Activated CD8-positive, alpha-beta memory T cell treated with anti-CD3 and anti-CD28 coated beads for 48 hours (primary cell): ENCODE measurements around the gene ACTR8.

Experiments used
- DNase-seq, 3 experiments: peaks; one replicate each; pipeline ENCODE4 v3.0.0-alpha.2; 2020; ENCODE audit warnings: low read depth in 2 of 3, low spot score in 2 of 3

ACTR8 gene

GRCh38 chr3:53836084-53836872 is 45.7 kb downstream of the ACTR8 start:
- DNase-seq, result no peak

GRCh38 chr3:53835257-53835656 is 46.7 kb downstream of the ACTR8 start:
- DNase-seq, result no peak

GRCh38 chr3:53834429-53835095 is 47.4 kb downstream of the ACTR8 start:
- DNase-seq, result no peak

GRCh38 chr3:53833700-53834099 is 48.3 kb downstream of the ACTR8 start:
- DNase-seq, result no peak

GRCh38 chr3:53833053-53833645 is 48.8 kb downstream of the ACTR8 start:
- DNase-seq, result no peak

GRCh38 chr3:53830944-53831343 is 51.0 kb downstream of the ACTR8 start:
- no peak for DNase-seq

GRCh38 chr3:53829605-53830004 is 52.3 kb downstream of the ACTR8 start:
- no peak for DNase-seq

GRCh38 chr3:53828581-53828980 is 53.4 kb downstream of the ACTR8 start:
- DNase-seq, result no peak

- no peak for DNase-seq
Observed at GRCh38 chr3:53826048-53826447, 55.9 kb downstream of the ACTR8 start.

GRCh38 chr3:53824795-53825194 is 57.2 kb downstream of the ACTR8 start:
- DNase-seq, result no peak

GRCh38 chr3:53823956-53824657 is 57.8 kb downstream of the ACTR8 start:
- DNase-seq, result no peak

- no peak for DNase-seq
Observed at GRCh38 chr3:53823026-53823955, 58.7 kb downstream of the ACTR8 start.

- DNase-seq, result no peak
Observed at GRCh38 chr3:53822331-53822741, 59.6 kb downstream of the ACTR8 start.

GRCh38 chr3:53821631-53822121 is 60.3 kb downstream of the ACTR8 start:
- DNase-seq, result no peak

GRCh38 chr3:53820756-53821580 is 61.0 kb downstream of the ACTR8 start:
- DNase-seq, result no peak

- DNase-seq, result no peak
Observed at GRCh38 chr3:53820084-53820483, 61.9 kb downstream of the ACTR8 start.

- DNase-seq, result no peak
Observed at GRCh38 chr3:53819163-53819868, 62.6 kb downstream of the ACTR8 start.

GRCh38 chr3:53818221-53819162 is 63.5 kb downstream of the ACTR8 start:
- DNase-seq, result no peak
